GM12878 (cell line): Measurements from ENCODE around the gene FANCC.

Experiments
- RCOR1 ChIP-seq: conservative IDR thresholded peaks from 2 replicates; pipeline ENCODE4 v1.6.1; 2012; ENCODE audit warnings: low read depth, low read length, improper control_type of control experiment
- SREBF2 ChIP-seq: IDR thresholded peaks from 2 replicates; pipeline ENCODE4 v1.6.1; 2012; ENCODE audit warnings: mild to moderate bottlenecking, low read length
- TF ChIP-seq, protein P1 (sequence below): IDR thresholded peaks from 2 replicates; pipeline ENCODE4 v1.6.1; 2012; ENCODE audit warnings: low read depth, low read length, improper control_type of control experiment
- TF ChIP-seq, protein P2 (sequence below), 3 experiments: IDR thresholded peaks in 2 of 3; conservative IDR thresholded peaks in 1 of 3; 2 replicates each; pipeline ENCODE4 v1.5.1; 2011; ENCODE audit warnings: low read depth in 3 of 3, low read length in 3 of 3, mild to moderate bottlenecking in 3 of 3, control low read depth in 2 of 3, moderate library complexity in 2 of 3, inconsistent platforms in 1 of 3, mixed read lengths in 1 of 3; ENCODE audit not compliant: control insufficient read depth in 2 of 3, insufficient read depth in 1 of 3; ENCODE audit errors: extremely low read depth in 1 of 3

DNA sequence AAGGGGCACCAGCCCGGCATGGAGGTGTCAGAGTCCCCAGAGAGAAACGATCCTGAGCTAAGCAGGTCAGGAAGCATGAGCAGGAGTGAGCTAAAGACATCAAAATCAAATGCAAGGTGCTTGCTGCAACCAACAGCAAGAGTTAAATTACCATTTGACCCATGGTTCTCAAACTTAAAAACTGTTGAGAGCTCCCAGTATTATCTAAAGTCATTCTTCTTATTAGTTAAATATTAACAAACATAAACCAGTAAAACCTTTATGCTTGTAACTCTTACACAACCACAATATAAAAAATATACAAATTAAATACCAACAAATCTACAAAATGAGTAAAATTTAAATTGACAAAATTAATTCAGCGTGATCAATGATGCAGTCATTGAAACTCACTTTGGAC lies 51.5 kb downstream of the FANCC start:
- TF ChIP-seq, protein P1, sequence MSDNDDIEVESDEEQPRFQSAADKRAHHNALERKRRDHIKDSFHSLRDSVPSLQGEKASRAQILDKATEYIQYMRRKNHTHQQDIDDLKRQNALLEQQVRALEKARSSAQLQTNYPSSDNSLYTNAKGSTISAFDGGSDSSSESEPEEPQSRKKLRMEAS: no peak
- TF ChIP-seq, protein P2, sequence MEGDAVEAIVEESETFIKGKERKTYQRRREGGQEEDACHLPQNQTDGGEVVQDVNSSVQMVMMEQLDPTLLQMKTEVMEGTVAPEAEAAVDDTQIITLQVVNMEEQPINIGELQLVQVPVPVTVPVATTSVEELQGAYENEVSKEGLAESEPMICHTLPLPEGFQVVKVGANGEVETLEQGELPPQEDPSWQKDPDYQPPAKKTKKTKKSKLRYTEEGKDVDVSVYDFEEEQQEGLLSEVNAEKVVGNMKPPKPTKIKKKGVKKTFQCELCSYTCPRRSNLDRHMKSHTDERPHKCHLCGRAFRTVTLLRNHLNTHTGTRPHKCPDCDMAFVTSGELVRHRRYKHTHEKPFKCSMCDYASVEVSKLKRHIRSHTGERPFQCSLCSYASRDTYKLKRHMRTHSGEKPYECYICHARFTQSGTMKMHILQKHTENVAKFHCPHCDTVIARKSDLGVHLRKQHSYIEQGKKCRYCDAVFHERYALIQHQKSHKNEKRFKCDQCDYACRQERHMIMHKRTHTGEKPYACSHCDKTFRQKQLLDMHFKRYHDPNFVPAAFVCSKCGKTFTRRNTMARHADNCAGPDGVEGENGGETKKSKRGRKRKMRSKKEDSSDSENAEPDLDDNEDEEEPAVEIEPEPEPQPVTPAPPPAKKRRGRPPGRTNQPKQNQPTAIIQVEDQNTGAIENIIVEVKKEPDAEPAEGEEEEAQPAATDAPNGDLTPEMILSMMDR (IDR thresholded peaks at IDR 0.05 in 2 of 3, conservative IDR thresholded peaks at IDR 0.05 in 1 of 3; ENCODE audit: control insufficient read depth in 2 of 3, extremely low read depth in 1 of 3, insufficient read depth in 1 of 3, low read depth in 3 of 3, low read length in 3 of 3): no peak
- TF ChIP-seq SREBF2 (no peak), RCOR1 (no peak)
